ENCODE data around the gene CMC1. TPM values are rescaled to one million over a fixed set of nuclear protein-coding genes. Genes with fewer than 3 reads are reported as not detected.

Gene CMC1
- total and polyA plus RNA-seq, 9 of the 15 experiments (the other 6 are each of a cell fraction or from before 2014, with no cell fraction given) = 15.9 to 74.6 (median 48.9) TPM

DNA sequence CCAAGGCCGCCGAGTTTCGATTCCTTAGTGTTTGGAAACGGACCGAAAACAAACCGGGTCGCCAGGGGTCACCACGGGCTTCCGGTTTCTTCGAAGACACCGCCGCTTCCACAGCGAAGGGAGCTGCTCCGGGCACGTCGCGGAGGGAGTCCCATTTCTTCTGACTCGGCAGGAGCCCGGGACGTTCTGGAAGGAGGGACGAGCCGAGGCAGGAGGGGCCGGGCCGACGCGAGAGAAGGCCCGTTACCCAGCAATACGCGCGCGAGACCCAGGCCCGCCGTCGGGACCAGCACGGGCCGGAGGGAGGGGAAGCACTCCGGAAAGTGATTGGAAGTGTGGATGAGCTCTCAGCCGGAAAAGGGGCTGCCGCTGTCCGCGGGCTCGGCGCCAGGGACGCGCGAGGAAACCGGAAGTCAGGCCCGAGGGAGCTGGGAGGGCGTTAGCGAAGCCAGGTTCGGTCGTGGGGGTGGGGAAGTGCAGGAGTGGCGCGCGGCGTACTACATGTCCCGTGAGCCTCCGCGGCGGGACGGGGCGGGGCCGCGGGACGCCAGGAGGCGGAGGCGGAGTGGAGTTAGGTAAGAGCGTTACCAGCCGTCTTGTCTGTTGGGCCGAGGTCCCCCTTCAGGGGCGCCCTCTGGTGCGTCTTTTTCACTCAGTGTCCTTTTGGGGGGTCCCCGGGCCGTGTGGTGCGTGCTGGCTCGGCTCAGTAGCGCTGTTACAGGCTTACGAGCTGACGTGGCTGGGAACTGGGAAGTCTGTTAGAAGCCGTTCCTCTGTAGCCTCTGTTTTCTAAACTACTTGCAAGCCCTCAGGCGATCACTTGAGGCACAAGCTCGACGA, 107.4 kb downstream of the CMC1 start, which contains the start of the genes AZI2 and ZCWPW2 (continued):
- TF ChIP-seq, protein P1, sequence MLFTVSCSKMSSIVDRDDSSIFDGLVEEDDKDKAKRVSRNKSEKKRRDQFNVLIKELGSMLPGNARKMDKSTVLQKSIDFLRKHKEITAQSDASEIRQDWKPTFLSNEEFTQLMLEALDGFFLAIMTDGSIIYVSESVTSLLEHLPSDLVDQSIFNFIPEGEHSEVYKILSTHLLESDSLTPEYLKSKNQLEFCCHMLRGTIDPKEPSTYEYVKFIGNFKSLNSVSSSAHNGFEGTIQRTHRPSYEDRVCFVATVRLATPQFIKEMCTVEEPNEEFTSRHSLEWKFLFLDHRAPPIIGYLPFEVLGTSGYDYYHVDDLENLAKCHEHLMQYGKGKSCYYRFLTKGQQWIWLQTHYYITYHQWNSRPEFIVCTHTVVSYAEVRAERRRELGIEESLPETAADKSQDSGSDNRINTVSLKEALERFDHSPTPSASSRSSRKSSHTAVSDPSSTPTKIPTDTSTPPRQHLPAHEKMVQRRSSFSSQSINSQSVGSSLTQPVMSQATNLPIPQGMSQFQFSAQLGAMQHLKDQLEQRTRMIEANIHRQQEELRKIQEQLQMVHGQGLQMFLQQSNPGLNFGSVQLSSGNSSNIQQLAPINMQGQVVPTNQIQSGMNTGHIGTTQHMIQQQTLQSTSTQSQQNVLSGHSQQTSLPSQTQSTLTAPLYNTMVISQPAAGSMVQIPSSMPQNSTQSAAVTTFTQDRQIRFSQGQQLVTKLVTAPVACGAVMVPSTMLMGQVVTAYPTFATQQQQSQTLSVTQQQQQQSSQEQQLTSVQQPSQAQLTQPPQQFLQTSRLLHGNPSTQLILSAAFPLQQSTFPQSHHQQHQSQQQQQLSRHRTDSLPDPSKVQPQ (CRISPR knock-in tag; IDR thresholded peaks at IDR 0.05; ENCODE audit: borderline replicate concordance) = no peak
- TF ChIP-seq GATAD2A (IDR thresholded peaks at IDR 0.05) (peak; percentile 36; the same call in 1 of the 2 replicates), MTA2 (IDR thresholded peaks at IDR 0.05; ENCODE audit: low read depth) (no peak), ZFP36 (IDR thresholded peaks at IDR 0.05; ENCODE audit: low read depth, low read length, partially characterized antibody) (no peak), MECOM (CRISPR knock-in tag; IDR thresholded peaks at IDR 0.05) (no peak), ERF (CRISPR knock-in tag; IDR thresholded peaks at IDR 0.05) (0 out of 2 replicates have a peak, but pooled peaks have one; percentile 57), CREB1 (IDR thresholded peaks at IDR 0.05) (peak; percentile 64; the same call in 1 of the 2 replicates), CREB1 (CRISPR knock-in tag; IDR thresholded peaks at IDR 0.05) (peak; percentile 81), ZC3H11A (IDR thresholded peaks at IDR 0.05; ENCODE audit: low read depth, low read length) (no peak), SMARCE1 (IDR thresholded peaks at IDR 0.05) (0 out of 2 replicates have a peak, but pooled peaks have one; percentile 40), ZSCAN29 (IDR thresholded peaks at IDR 0.05) (0 out of 2 replicates have a peak, but pooled peaks have one; percentile 57), FOSL1 (tag; conservative IDR thresholded peaks at IDR 0.05) (peak; percentile 39), SMC3 (conservative IDR thresholded peaks at IDR 0.05; ENCODE audit: insufficient read depth, low read depth, low read length) (no peak; the same call in 1 of the 2 replicates), HNRNPL (IDR thresholded peaks at IDR 0.05; ENCODE audit: low read depth, low read length) (peak; percentile 50; the same call in 1 of the 2 replicates), PHB (CRISPR knock-in tag; IDR thresholded peaks at IDR 0.05) (no peak), POLR2B (IDR thresholded peaks at IDR 0.05; ENCODE audit: low read depth, partially characterized antibody) (peak; percentile 79), STAT5A (IDR thresholded peaks at IDR 0.05; ENCODE audit: borderline replicate concordance, low read length) (no peak; the same call in 1 of the 2 replicates), ZFP1 (CRISPR knock-in tag; IDR thresholded peaks at IDR 0.05) (peak; percentile 98)
- TF ChIP-seq, protein P2, sequence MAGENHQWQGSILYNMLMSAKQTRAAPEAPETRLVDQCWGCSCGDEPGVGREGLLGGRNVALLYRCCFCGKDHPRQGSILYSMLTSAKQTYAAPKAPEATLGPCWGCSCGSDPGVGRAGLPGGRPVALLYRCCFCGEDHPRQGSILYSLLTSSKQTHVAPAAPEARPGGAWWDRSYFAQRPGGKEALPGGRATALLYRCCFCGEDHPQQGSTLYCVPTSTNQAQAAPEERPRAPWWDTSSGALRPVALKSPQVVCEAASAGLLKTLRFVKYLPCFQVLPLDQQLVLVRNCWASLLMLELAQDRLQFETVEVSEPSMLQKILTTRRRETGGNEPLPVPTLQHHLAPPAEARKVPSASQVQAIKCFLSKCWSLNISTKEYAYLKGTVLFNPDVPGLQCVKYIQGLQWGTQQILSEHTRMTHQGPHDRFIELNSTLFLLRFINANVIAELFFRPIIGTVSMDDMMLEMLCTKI (IDR thresholded peaks at IDR 0.05; ENCODE audit: partially characterized antibody) = no peak
- TF ChIP-seq, protein P3, sequence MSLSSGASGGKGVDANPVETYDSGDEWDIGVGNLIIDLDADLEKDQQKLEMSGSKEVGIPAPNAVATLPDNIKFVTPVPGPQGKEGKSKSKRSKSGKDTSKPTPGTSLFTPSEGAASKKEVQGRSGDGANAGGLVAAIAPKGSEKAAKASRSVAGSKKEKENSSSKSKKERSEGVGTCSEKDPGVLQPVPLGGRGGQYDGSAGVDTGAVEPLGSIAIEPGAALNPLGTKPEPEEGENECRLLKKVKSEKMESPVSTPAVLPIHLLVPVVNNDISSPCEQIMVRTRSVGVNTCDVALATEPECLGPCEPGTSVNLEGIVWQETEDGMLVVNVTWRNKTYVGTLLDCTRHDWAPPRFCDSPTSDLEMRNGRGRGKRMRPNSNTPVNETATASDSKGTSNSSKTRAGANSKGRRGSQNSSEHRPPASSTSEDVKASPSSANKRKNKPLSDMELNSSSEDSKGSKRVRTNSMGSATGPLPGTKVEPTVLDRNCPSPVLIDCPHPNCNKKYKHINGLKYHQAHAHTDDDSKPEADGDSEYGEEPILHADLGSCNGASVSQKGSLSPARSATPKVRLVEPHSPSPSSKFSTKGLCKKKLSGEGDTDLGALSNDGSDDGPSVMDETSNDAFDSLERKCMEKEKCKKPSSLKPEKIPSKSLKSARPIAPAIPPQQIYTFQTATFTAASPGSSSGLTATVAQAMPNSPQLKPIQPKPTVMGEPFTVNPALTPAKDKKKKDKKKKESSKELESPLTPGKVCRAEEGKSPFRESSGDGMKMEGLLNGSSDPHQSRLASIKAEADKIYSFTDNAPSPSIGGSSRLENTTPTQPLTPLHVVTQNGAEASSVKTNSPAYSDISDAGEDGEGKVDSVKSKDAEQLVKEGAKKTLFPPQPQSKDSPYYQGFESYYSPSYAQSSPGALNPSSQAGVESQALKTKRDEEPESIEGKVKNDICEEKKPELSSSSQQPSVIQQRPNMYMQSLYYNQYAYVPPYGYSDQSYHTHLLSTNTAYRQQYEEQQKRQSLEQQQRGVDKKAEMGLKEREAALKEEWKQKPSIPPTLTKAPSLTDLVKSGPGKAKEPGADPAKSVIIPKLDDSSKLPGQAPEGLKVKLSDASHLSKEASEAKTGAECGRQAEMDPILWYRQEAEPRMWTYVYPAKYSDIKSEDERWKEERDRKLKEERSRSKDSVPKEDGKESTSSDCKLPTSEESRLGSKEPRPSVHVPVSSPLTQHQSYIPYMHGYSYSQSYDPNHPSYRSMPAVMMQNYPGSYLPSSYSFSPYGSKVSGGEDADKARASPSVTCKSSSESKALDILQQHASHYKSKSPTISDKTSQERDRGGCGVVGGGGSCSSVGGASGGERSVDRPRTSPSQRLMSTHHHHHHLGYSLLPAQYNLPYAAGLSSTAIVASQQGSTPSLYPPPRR (CRISPR knock-in tag; IDR thresholded peaks at IDR 0.05; ENCODE audit: borderline replicate concordance) = no peak; the same call in 1 of the 2 replicates
